ENCODE data around the gene DOK5. TPM values are rescaled to one million over a fixed set of nuclear protein-coding genes. Genes with fewer than 3 reads are reported as not detected.

The DOK5 gene
- total and polyA plus RNA-seq, 10 of the 15 experiments (the other 5 are each of a cell fraction or from before 2014, with no cell fraction given): 0.03 TPM; not detected in 9

DNA sequence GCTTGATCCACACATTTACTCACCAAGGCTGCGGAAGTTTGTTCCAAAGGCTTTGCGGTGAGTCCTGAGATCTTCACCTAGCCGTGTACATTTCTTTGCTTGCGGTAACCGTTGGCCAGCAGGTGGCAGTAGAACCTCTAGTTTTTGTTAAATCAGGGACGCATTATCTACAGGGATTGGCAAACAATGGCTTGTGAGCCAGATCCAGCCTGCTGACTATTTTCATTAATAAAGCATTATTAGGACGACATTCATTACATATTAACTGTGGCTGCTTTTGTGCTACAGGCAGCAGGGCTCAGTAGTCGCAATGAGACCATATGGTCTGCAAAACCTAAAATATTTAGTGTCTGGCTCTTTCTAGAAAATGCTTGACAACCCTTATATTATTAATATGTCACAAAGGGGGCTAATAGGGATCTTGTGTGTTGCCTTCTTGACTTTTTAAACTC lies 174.1 kb downstream of the DOK5 start (continued):
- TF ChIP-seq, protein P1, sequence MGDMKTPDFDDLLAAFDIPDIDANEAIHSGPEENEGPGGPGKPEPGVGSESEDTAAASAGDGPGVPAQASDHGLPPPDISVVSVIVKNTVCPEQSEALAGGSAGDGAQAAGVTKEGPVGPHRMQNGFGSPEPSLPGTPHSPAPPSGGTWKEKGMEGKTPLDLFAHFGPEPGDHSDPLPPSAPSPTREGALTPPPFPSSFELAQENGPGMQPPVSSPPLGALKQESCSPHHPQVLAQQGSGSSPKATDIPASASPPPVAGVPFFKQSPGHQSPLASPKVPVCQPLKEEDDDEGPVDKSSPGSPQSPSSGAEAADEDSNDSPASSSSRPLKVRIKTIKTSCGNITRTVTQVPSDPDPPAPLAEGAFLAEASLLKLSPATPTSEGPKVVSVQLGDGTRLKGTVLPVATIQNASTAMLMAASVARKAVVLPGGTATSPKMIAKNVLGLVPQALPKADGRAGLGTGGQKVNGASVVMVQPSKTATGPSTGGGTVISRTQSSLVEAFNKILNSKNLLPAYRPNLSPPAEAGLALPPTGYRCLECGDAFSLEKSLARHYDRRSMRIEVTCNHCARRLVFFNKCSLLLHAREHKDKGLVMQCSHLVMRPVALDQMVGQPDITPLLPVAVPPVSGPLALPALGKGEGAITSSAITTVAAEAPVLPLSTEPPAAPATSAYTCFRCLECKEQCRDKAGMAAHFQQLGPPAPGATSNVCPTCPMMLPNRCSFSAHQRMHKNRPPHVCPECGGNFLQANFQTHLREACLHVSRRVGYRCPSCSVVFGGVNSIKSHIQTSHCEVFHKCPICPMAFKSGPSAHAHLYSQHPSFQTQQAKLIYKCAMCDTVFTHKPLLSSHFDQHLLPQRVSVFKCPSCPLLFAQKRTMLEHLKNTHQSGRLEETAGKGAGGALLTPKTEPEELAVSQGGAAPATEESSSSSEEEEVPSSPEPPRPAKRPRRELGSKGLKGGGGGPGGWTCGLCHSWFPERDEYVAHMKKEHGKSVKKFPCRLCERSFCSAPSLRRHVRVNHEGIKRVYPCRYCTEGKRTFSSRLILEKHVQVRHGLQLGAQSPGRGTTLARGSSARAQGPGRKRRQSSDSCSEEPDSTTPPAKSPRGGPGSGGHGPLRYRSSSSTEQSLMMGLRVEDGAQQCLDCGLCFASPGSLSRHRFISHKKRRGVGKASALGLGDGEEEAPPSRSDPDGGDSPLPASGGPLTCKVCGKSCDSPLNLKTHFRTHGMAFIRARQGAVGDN (IDR thresholded peaks at IDR 0.05): no peak
- no peak for TF ChIP-seq NRF1 (conservative IDR thresholded peaks at IDR 0.05; ENCODE audit: low read depth, low read length)
- TF ChIP-seq ZNF384 (IDR thresholded peaks at IDR 0.05; ENCODE audit: borderline replicate concordance, low read depth, low read length): no peak
- TF ChIP-seq YY1 (IDR thresholded peaks at IDR 0.05; ENCODE audit: low read depth, low read length): no peak
- TF ChIP-seq ZBTB33 (IDR thresholded peaks at IDR 0.05): no peak
- TF ChIP-seq ZNF592 (IDR thresholded peaks at IDR 0.05): no peak
- TF ChIP-seq, protein P2, sequence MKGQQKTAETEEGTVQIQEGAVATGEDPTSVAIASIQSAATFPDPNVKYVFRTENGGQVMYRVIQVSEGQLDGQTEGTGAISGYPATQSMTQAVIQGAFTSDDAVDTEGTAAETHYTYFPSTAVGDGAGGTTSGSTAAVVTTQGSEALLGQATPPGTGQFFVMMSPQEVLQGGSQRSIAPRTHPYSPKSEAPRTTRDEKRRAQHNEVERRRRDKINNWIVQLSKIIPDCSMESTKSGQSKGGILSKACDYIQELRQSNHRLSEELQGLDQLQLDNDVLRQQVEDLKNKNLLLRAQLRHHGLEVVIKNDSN (IDR thresholded peaks at IDR 0.05; ENCODE audit: borderline replicate concordance, extremely low read length, insufficient read depth, low read depth, low read length): no peak
- TF ChIP-seq PAX8 (IDR thresholded peaks at IDR 0.05): no peak
- TF ChIP-seq ESRRA (IDR thresholded peaks at IDR 0.05; ENCODE audit: low read length): no peak
- TF ChIP-seq JUND (IDR thresholded peaks at IDR 0.05; ENCODE audit: low read depth, low read length): no peak
- 0 out of 2 replicates have a peak, but pooled peaks have one; percentile 30 for TF ChIP-seq CBFB (IDR thresholded peaks at IDR 0.05; ENCODE audit: low read depth)
- no peak for TF ChIP-seq TAF1 (IDR thresholded peaks at IDR 0.05; ENCODE audit: borderline replicate concordance, low read depth, low read length)
- no peak for TF ChIP-seq EP300 (IDR thresholded peaks at IDR 0.05; ENCODE audit: borderline replicate concordance in 1 of 2, control insufficient read depth in 1 of 2, low read depth in 2 of 2, low read length in 2 of 2)
- TF ChIP-seq GABPA (IDR thresholded peaks at IDR 0.05; ENCODE audit: low read depth): no peak
- no peak for TF ChIP-seq E2F8 (IDR thresholded peaks at IDR 0.05; ENCODE audit: low read depth, partially characterized antibody)
